ENCODE data around the gene ZNF774.

The ZNF774 gene

DNA sequence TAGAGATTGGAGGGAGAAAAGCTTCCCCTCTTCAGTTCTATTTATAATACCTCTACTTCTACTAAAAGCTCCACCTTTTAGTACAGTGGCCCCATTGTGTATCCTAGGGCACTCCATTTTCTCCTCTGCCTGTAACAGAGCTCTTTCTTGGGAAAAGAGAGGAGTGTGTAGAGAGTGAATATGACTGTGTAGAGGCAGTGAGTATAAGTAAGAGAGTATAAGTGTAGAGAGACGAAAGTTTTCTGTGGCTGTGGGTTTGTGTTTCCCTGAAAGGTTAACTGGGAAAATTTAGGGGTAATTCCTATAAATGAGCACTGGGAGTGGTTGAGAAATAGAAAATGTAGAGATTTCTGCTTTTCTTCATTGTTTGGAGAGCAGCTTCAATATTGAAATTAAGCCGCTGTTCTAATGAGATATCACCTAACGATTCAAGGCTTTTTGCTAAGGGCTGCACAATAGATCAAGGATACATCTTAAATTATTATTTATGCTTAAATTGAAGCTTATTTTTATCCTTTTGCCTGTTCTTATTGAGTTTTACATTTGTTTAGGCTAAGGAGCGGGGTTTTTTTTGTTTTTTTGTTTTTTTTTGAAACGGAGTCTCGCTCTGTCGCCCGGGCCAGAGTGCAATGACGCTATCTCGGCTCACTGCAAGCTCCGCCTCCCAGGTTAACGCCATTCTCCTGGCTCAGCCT lies 42.8 kb downstream of the ZNF774 start:
- H3K9me3 ChIP-seq (ENCODE audit: severe bottlenecking) = no peaks in the 10 kb centered on the region
- DNase-seq (ENCODE audit: low spot score) = no peak
- peaks cover 77% of the 10 kb centered on the region for H3K36me3 ChIP-seq (ENCODE audit: low read depth)
- H3K27ac ChIP-seq (ENCODE audit: poor library complexity, severe bottlenecking) = peak overlapping the region; percentile 6
- no peak overlapping the region for H3K4me3 ChIP-seq (ENCODE audit: severe bottlenecking)
- H3K4me1 ChIP-seq (ENCODE audit: insufficient read depth, poor library complexity, severe bottlenecking) = peaks cover 62% of the 10 kb centered on the region
- TF ChIP-seq, protein P1, sequence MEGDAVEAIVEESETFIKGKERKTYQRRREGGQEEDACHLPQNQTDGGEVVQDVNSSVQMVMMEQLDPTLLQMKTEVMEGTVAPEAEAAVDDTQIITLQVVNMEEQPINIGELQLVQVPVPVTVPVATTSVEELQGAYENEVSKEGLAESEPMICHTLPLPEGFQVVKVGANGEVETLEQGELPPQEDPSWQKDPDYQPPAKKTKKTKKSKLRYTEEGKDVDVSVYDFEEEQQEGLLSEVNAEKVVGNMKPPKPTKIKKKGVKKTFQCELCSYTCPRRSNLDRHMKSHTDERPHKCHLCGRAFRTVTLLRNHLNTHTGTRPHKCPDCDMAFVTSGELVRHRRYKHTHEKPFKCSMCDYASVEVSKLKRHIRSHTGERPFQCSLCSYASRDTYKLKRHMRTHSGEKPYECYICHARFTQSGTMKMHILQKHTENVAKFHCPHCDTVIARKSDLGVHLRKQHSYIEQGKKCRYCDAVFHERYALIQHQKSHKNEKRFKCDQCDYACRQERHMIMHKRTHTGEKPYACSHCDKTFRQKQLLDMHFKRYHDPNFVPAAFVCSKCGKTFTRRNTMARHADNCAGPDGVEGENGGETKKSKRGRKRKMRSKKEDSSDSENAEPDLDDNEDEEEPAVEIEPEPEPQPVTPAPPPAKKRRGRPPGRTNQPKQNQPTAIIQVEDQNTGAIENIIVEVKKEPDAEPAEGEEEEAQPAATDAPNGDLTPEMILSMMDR (IDR thresholded peaks at IDR 0.05; ENCODE audit: poor library complexity, severe bottlenecking) = no peak
- H3K27me3 ChIP-seq (ENCODE audit: insufficient read depth, poor library complexity, severe bottlenecking) = no peaks in the 10 kb centered on the region
- no peak for ATAC-seq (ENCODE audit: low read depth)

DNA sequence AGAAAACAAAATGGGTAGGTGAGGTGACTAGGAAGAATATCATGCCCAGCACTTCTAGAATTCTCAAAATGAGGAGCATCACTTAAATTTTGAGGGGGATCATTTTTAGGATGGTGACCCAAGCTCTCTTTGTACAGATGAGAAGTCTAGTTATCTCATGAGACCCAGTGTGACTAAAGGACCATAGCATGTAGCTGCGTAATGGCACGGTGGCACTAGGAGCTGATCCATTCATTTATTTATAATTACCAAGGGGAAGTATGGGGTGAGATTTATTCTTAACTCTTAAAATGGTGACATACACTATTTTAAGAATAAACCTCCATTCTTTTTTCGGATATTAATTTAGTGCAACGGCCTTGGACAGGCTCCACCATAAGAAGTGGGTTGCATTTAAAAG lies 44.2 kb downstream of the ZNF774 start:
- TF ChIP-seq, protein P1 (IDR thresholded peaks at IDR 0.05; ENCODE audit: poor library complexity, severe bottlenecking) = no peak
- no peak for DNase-seq (ENCODE audit: low spot score)
- Histone ChIP-seq H3K4me1 (ENCODE audit: insufficient read depth, poor library complexity, severe bottlenecking) (peaks cover 64% of the 10 kb centered on the region), H3K27me3 (ENCODE audit: insufficient read depth, poor library complexity, severe bottlenecking) (no peaks in the 10 kb centered on the region), H3K36me3 (ENCODE audit: low read depth) (peaks cover 64% of the 10 kb centered on the region), H3K27ac (ENCODE audit: poor library complexity, severe bottlenecking) (peak overlapping the region; percentile 1), H3K9me3 (ENCODE audit: severe bottlenecking) (no peaks in the 10 kb centered on the region), H3K4me3 (ENCODE audit: severe bottlenecking) (no peak overlapping the region)
- no peak for ATAC-seq (ENCODE audit: low read depth)

DNA sequence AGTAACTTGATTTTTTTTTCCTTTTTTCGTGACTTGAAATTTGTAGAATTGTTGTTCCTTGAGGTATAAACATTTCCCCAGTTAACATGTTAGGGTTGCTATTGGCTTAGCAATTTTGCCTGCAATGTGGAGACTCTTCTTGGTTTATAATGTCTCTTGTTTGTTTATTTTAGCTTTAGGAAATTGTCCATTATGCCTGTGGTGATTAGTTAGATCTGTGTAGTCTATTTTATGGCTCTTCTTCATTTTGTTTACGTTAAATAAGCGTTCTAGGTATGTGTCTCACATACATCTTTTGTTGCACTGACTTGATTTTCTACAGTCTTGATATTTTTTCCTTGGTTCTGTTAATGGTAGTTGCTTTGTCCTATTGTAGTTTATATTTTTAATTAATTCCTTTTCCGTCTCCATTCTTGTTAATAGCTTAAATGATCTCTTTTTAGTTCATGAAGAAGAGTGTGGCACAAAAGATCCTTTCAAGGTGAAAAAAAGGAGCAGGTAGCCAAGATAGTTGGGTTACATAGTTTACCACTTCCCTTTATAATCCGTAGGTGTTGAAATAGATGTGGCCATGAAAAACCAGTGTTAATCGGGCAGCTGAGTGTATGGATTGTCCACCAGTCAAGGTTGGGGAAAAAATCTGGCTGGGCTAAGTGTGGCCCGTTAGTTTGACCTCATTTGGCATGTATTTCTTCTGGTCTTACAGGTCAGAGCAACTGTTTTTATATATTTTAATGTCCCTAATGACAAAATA lies 48.1 kb downstream of the ZNF774 start:
- H3K4me1 ChIP-seq (ENCODE audit: insufficient read depth, poor library complexity, severe bottlenecking) = peaks cover 71% of the 10 kb centered on the region
- peak overlapping the region; percentile 96 for H3K27ac ChIP-seq (ENCODE audit: poor library complexity, severe bottlenecking)
- TF ChIP-seq, protein P1 (IDR thresholded peaks at IDR 0.05; ENCODE audit: poor library complexity, severe bottlenecking) = no peak
- DNase-seq (ENCODE audit: low spot score) (no peak), ATAC-seq (ENCODE audit: low read depth) (peak; percentile 40)
- H3K9me3 ChIP-seq (ENCODE audit: severe bottlenecking) = no peaks in the 10 kb centered on the region
- H3K36me3 ChIP-seq (ENCODE audit: low read depth) = peaks cover 38% of the 10 kb centered on the region
- no peak overlapping the region for H3K4me3 ChIP-seq (ENCODE audit: severe bottlenecking)
- H3K27me3 ChIP-seq (ENCODE audit: insufficient read depth, poor library complexity, severe bottlenecking) = no peaks in the 10 kb centered on the region

DNA sequence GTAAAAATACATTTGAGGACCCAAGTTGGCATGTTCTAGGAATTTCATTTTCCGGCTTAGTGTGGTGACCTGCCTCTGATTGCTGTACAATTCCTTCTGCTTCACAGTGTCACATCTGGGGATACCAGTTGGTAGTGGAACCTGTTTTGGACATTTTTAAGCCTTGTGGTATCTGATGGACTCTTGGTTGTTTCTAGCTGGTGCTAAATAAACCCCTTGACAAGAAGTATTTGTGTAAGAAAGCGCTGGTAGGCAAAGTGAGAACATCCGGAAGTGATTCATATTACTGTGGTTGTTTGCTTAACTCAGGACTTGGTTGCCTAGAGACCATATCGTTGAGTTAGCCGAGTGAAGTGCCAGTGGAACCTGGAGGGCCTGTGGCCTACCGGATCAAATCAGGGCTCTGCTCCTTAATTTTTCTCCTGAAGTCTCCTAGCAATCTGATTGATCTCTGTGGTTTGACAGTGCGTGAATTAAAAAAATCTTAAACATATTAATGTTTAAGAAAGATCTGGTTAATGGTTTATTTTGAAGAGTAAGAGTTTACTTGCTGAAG lies 48.8 kb downstream of the ZNF774 start:
- no peaks in the 10 kb centered on the region for H3K27me3 ChIP-seq (ENCODE audit: insufficient read depth, poor library complexity, severe bottlenecking)
- H3K36me3 ChIP-seq (ENCODE audit: low read depth) = peaks cover 32% of the 10 kb centered on the region
- peaks cover 68% of the 10 kb centered on the region for H3K4me1 ChIP-seq (ENCODE audit: insufficient read depth, poor library complexity, severe bottlenecking)
- peak overlapping the region; percentile 96 for H3K27ac ChIP-seq (ENCODE audit: poor library complexity, severe bottlenecking)
- no peaks in the 10 kb centered on the region for H3K9me3 ChIP-seq (ENCODE audit: severe bottlenecking)
- DNase-seq (ENCODE audit: low spot score) (no peak), ATAC-seq (ENCODE audit: low read depth) (peak; percentile 87)
- TF ChIP-seq, protein P1 (IDR thresholded peaks at IDR 0.05; ENCODE audit: poor library complexity, severe bottlenecking) = no peak
- no peak overlapping the region for H3K4me3 ChIP-seq (ENCODE audit: severe bottlenecking)

Measured in RWPE2 (cell line).